GM19193 (cell line): ENCODE results near the gene PPY.

Experiments
- POLR2A ChIP-seq: IDR thresholded peaks from 4 replicates; pipeline ENCODE4 v1.6.1; 2011; ENCODE audit not compliant: insufficient read depth, insufficient read length; ENCODE audit errors: extremely low read depth

Gene PPY, protein sequence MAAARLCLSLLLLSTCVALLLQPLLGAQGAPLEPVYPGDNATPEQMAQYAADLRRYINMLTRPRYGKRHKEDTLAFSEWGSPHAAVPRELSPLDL

DNA sequence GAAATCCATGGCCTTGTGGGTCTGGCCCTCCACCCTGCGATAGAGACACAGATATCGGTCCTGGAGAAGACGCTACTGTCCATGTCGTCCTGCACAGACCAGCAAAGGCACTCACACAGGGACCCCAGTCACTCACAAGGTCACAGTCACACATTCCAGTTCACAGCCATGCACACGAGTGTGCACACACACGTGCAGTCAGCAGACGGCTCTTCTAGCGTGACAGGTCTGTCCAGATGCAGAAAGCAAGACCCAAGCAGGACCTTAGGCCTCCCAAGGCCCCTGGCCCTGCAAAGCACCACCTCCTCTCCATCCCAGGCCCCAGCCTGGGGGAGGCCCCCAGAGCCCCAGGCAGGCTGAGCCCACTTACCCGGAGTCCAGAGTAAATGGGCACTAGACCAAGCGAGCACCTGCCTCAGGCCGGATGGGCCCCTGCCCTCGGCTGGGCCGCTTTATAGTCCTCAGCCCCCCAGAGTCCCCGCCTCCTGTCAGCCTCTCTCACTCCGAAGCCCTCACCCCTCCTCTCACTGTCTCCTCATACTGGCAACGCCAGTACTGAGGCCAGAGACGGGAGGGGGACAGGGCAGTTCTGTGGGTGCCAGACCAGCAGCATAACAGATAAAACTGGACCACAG is at the start of gene PPY:
PPY (minus strand) TSS at position 426 of the 635 bp plus-strand sequence. CDS start 822 bp downstream, outside the sequence.
- TF ChIP-seq POLR2A = no peak

DNA sequence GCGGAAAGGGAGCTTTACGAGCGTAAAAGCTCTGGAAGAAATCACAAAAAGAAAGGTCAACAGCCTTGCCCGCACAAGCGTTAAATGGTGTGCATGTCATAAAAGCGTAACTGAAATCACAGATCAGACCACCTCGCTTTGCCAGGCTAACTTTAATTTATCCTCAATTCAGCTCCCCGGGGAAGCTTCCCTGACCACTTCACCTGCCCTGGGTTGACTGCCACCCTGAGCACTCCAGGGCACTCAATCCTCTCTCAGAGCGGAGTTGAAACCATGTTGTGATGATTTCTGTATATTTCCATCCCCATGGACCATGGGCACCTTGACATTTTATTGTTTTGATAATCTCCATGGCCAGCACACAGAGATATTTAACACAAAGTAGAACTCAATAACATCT is 46.0 kb upstream of the PPY start:
- TF ChIP-seq POLR2A = no peak

DNA sequence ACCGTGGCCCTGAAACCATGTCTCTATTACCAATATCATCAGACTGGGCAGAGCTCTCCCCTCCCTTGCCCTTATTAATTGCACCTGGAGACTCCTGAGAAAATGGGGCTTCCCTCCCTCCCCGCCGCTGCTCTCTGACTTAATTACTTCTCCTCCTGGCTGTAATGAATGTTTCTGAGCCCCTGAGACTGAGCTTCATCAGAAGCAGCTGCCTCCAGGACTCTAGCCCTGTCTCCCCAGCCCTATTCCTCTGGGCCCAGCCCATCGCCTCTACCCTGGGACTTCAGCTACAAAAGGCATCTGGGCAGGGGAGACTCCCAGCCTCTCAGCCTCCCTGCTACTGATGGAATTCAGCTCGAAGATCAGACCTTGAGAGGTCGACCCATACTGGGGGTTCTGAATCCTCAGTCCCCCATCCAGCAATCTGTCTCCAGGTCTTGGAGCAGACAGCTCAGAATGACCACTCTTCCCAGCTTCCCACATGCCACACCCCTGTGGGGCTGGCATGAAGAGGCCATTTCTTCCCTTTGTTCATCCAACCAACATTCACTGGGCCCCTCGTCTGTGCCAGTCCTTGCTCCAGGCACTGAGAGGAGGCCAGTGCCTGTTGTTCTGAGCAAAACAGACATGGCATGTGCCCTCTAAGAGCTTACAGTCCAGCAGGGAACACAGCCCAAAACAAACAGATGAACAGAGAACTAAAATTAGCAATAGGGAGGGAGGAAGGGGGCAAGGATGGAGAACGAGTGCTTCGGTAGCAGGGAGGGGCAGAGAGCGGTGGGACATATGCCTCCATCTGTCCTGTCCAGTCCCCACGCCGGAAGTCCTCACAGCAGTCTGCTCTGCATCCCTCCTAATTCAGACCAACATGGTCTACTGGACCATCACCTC is 45.1 kb upstream of the PPY start:
- TF ChIP-seq POLR2A = no peak

DNA sequence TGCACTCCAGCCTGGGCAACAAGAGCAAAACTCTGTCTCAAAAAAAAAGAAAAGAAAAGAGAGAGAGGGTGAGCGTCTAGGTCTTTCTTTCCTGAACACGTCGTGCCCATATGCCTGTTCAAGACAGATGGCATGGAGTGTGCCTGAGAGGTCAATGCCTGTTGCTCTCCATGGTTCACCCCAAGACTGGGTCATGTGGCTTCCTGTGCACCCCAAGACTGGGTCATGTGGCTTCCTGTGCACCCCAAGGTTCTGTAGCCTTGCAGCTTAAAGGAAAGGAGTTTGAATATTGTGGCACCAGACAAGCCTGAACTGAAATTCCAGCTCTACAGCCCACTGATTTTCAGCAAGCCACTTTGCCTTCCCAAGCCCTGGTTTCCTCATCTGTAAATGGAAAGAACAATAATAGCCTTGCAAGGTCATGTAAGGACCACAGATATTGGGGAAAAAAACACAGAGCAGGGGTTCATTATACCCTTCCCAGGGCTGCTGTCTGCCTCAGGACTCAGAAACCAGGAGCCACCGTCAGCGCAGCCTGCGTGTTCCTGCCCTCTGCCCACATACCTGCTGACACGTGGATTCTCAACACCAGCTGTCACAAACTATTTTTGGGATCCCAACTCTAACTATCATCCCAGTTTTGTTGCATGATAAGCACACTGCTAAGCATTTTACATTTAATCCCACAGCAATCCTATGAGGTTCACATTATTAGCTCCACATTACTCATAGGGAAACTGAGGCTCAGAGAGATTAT is 44.1 kb upstream of the PPY start:
- TF ChIP-seq POLR2A = no peak

DNA sequence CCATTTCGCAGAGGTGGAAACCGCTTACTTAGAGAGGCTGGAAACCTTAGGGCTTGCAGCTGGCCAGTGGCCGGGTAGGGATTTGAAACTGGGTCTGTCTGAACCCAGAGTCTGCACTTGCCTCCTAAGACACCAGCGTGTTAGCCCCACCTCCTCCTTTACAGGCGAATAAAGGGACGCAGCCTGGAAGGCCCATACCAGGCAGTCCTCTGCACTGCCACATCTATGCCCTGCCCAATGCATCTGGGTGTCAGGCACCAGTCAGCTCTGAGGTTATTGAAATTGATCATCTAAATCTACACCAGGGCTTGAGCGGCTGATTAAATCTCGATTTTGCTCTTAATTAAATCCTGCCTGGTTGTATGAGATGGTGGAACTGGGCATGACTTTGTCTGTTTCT is 42.2 kb upstream of the PPY start:
- TF ChIP-seq POLR2A = no peak

DNA sequence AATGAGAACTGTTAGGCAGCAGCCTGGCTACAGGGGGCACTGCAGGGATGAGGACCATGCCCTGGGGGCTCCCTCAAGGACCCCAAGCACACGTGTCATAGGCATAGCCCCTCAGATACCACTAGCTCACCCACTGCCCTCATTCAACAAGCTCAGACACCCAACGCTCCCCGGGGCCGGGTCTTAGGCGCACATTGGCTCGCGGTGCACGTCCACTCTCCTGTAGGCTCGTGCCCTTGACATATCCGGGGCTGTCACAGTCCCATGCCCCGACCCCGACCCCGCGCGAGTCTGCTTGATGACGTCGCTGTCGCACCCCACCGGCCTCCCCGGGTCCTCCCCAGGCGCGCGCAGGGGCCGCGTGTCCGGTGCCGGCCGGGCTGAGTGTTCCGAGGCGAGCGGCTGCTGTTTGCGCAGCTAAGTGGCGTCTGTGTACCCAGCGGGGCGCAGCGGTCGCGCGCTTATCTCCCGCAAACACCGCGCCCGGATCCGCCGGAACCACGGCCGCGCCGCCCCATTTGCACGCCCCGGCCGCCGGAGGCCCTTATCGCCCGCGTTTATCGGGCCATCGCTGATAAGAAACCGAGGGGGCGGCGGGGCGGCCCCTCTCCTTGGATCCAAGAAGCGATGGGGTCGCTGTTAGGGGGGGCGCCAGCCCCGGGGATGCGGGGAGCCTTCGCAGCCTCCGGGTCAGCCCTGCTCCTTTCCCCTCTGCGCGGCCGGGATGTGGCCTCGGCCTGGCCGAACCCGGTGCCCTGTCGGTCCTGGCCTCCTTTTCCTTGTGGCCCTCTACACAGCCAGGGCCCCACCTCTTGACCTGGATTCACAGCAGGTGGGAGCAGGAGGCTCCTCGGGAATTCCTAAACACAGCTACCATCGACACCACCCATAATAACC is 41.5 kb upstream of the PPY start:
- TF ChIP-seq POLR2A = no peak

DNA sequence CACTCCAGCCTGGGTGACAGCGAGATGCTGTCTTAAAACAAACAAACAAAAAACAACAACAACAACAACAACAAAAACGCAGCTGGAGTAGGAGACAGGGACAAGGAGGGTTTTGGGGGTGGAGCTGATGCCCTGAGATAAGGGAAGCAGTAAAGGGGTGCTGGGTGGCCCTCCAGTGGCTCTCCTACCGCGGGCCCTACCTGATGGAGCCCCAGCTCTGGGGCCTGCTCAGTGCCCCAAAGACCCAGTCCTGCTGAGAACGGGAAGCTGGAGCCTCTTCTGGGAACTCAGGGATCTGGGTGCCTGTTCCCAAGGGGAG is 40.9 kb upstream of the PPY start:
- no peak for TF ChIP-seq POLR2A

DNA sequence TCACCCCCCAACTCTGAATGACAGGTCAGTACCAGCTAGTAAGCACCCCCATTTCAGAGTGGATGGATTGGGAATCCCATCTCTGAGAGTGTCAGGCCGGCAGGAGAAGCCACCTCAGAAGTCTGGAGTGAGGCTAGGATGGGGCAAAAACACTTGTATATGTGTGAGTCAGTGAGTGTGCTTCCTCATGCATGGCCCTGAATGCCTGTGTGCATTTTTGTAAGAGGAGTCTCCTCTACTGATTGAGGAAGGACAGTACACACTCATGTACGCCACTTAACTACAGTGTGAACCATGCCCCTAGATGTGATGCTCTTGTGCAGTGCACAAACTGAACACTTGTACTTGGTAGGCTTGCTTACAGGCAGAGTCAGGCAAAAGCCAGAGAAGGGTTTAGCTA is 39.9 kb upstream of the PPY start:
- TF ChIP-seq POLR2A = no peak

DNA sequence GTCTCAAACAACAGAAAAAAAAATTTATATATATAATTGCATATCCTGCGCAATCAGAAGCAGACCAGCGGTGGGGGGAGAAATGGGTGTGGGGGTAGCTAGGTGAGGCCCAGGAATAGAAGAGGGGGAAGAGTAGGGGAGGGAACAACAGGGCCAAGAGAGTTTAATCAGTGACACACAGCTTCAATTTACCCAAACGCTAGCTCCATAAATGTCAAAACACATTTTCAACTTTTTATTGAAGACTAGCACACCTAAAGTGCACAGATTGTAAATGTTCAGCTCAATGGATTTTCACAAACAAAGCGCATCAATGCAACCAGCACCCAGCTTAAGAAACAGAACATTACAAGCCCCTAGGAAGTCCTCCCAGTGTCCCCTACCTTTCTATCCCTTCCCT is 37.4 kb upstream of the PPY start:
- no peak for TF ChIP-seq POLR2A

DNA sequence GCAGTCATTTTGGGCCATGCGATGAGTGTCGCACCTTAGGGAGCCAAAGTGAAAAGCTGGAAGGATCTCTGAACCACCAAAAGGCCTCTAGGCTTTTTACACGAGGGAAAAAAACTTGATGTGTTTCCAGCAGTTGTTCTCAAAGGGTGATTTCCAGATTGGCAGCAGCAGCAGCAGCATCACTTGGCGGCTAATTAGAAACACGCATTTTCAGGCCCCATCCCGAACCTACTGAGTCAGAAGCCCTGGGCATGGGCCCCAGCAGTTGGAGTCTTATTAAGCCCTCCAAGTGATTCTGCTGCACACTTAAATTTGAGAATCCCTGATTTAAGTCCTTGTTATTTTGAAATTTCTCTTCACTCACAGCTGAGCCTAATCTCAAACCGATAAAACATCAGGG is 36.7 kb upstream of the PPY start:
- no peak for TF ChIP-seq POLR2A

DNA sequence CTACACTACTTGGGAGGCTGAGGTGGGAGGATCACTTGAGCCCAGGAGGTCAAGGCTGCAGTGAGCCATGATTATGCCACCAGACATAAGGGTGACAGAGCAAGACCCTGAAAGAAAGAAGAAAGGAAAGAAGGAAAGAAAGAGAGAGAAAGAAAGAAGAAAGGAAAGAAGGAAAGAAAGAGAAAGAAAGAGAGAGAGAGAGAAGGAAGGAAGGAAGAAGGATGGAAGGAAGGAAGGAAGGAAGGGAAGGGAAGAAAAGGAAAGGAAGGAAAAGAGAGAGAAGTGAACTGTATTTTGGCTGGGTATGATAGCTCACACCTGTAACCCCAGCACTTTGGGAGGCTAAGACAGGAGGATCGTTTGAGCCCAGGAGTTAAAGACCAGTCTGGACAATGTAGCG is 35.8 kb upstream of the PPY start:
- TF ChIP-seq POLR2A = no peak

DNA sequence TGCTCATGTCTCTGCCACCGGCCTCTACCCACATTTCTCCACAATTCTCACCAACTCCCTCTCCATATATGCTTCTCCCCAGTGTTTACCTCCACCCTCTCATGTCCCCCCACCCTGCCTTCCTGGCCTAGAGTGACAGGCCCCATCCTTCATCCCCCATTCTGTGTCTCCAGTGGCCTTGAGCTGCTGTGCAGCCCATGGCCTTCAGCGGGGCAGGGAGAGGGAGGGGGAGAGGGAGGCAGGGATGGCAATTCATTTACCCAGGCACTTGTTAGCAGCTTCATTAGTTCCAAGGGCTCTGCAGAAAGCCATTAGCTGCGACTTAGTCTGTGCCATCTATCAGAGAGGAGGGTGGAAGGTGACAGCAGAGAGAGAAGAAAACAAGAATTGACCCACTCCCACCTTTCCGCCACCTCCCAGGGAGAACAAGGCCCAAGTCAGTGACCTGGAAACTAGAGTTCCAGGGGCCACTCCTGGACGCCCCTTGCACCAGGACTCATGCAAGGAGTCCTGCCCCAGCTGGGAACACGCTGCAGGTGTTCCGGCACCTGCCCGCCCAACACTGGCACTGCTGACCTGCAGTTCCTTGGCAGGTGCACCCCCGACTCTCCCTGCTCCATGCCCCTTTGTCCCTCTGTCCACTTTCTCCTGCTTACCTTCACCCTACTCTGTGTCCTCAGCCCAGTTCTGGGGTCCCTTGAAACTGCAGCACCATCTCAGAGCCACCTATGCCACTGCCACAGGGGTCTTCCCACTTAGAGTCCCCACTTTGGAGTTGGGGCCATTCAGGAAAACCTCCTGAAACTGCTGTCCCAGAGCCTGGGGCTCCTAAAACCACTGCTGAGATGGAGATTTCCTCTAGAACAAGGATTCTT is 34.9 kb upstream of the PPY start:
- no peak for TF ChIP-seq POLR2A

DNA sequence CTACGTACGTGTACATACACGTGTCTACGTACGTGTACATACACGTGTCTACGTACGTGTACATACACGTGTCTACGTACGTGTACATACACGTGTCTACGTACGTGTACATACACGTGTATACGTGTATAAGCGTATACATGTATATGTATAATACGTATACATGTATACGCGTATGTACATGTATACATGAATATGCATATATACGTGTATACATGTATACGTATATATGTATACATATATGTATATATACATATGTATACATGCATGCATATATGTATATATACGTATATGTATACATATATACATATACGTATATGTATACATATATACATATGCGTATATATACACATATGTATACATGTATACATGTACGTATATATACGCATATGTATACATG is 33.6 kb upstream of the PPY start:
- TF ChIP-seq POLR2A = no peak
